COLO668 (cell line): Measurements from ENCODE around the gene CPNE1.

Source experiments
- DNase-seq: peaks from one replicate; lab custom pipeline; 2025; ENCODE audit not compliant: unreplicated experiment; lab: John Stamatoyannopoulos, UW

The CPNE1 gene

GRCh38 chr20:35654415-35654814 lies 10.3 kb downstream of the CPNE1 start:
- no peak for DNase-seq

- DNase-seq = no peak
These were observed 10.8 kb downstream of the CPNE1 start for GRCh38 chr20:35653893-35654292.

GRCh38 chr20:35653430-35653734 lies 11.3 kb downstream of the CPNE1 start:
- no peak for DNase-seq

- no peak for DNase-seq
These were observed 11.9 kb downstream of the CPNE1 start for GRCh38 chr20:35652641-35653429.

GRCh38 chr20:35651958-35652357 lies 12.7 kb downstream of the CPNE1 start:
- DNase-seq = no peak

GRCh38 chr20:35650632-35651031 lies 14.1 kb downstream of the CPNE1 start:
- no peak for DNase-seq

- no peak for DNase-seq
These were observed 15.9 kb downstream of the CPNE1 start for GRCh38 chr20:35648836-35649235.

GRCh38 chr20:35644806-35645205 lies 19.9 kb downstream of the CPNE1 start:
- no peak for DNase-seq

- DNase-seq = no peak
These were observed 21.7 kb downstream of the CPNE1 start for GRCh38 chr20:35643045-35643444.

- DNase-seq = no peak
These were observed 23.0 kb downstream of the CPNE1 start for GRCh38 chr20:35641743-35642142.

GRCh38 chr20:35640724-35641123 lies 24.0 kb downstream of the CPNE1 start:
- DNase-seq = no peak

GRCh38 chr20:35638751-35639150 lies 25.9 kb downstream of the CPNE1 start:
- no peak for DNase-seq

GRCh38 chr20:35637276-35637675 lies 27.4 kb downstream of the CPNE1 start:
- DNase-seq = no peak

- no peak for DNase-seq
These were observed 28.6 kb downstream of the CPNE1 start for GRCh38 chr20:35636095-35636494.

GRCh38 chr20:35635652-35636051 lies 29.0 kb downstream of the CPNE1 start:
- DNase-seq = no peak

GRCh38 chr20:35632539-35633115 lies 32.1 kb downstream of the CPNE1 start:
- no peak for DNase-seq

- DNase-seq = no peak
These were observed 34.1 kb downstream of the CPNE1 start for GRCh38 chr20:35630636-35631035.

- no peak for DNase-seq
These were observed 35.1 kb downstream of the CPNE1 start for GRCh38 chr20:35629427-35630145.

- DNase-seq = no peak
These were observed 37.6 kb downstream of the CPNE1 start for GRCh38 chr20:35627121-35627520.

GRCh38 chr20:35626386-35627001 lies 38.2 kb downstream of the CPNE1 start:
- DNase-seq = no peak

- no peak for DNase-seq
These were observed 38.9 kb downstream of the CPNE1 start for GRCh38 chr20:35625584-35626385.
